ENCODE measurements around the gene STAB2.

DNA sequence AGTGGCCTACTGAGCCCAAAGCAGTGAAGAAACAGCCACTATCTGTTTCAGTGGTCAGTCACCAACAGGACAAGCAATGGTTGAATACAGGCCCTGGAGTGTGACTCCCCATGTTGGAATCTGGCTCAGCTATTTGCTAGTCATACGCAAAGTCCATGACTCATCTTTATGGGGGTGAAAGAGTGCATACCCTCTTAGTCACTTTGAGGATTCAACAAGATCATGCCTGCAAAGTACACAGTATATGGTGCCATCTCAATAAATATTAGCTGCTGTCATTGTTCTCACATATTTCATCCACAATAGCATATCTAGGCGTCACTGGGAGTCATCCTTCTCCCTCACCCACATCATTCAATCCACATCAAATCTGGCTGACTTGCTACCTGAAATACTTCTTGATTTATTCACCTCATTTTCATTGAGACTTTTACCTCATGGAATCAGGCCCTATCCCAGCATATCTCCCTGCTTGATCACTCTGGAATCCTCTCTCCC lies 26.4 kb upstream of the STAB2 start:
- TF ChIP-seq, protein P1, sequence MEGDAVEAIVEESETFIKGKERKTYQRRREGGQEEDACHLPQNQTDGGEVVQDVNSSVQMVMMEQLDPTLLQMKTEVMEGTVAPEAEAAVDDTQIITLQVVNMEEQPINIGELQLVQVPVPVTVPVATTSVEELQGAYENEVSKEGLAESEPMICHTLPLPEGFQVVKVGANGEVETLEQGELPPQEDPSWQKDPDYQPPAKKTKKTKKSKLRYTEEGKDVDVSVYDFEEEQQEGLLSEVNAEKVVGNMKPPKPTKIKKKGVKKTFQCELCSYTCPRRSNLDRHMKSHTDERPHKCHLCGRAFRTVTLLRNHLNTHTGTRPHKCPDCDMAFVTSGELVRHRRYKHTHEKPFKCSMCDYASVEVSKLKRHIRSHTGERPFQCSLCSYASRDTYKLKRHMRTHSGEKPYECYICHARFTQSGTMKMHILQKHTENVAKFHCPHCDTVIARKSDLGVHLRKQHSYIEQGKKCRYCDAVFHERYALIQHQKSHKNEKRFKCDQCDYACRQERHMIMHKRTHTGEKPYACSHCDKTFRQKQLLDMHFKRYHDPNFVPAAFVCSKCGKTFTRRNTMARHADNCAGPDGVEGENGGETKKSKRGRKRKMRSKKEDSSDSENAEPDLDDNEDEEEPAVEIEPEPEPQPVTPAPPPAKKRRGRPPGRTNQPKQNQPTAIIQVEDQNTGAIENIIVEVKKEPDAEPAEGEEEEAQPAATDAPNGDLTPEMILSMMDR (conservative IDR thresholded peaks at IDR 0.05; ENCODE audit: low read length) = no peak
- no peak for TF ChIP-seq EZH2phosphoT487 (IDR thresholded peaks at IDR 0.05; ENCODE audit: borderline replicate concordance, low read depth, low read length)
